GM06990 (cell line): ENCODE results near the gene DUSP8.

Experiments used
- DNase-seq: peaks from one replicate; pipeline ENCODE4 v3.0.0-alpha.2; 2011; ENCODE audit not compliant: insufficient read length; ENCODE audit errors: extremely low read depth
- H3K27me3 ChIP-seq: replicated peaks from 2 replicates; pipeline ENCODE4 v1.6.0; 2011; ENCODE audit warnings: low read length; ENCODE audit not compliant: control insufficient read depth, insufficient read depth
- H3K36me3 ChIP-seq: 2 replicates; pipeline ENCODE4 v1.5.1; 2011; ENCODE audit warnings: low read length; ENCODE audit not compliant: control insufficient read depth, insufficient read depth
- H3K4me3 ChIP-seq: replicated peaks from 2 replicates; pipeline ENCODE4 v1.5.1; 2011; ENCODE audit warnings: low read depth, mild to moderate bottlenecking, control low read depth, low read length
- CTCF ChIP-seq: IDR thresholded peaks from 2 replicates; pipeline ENCODE4 v1.5.1; 2011; ENCODE audit warnings: low read length, control low read depth, mild to moderate bottlenecking, inconsistent platforms; ENCODE audit not compliant: insufficient read depth, poor library complexity, severe bottlenecking

Gene DUSP8

GRCh38 chr11:1549338-1550330 lies 22.4 kb downstream of the DUSP8 start:
- peak; percentile 3 for TF ChIP-seq CTCF
- no peak for DNase-seq
- H3K36me3 ChIP-seq: no peaks in the 10 kb centered on the region
- no peaks in the 10 kb centered on the region; the same call in 1 of the 2 replicates for H3K27me3 ChIP-seq
- H3K4me3 ChIP-seq: no peak overlapping the region

GRCh38 chr11:1548221-1549070 lies 23.6 kb downstream of the DUSP8 start:
- DNase-seq: no peak
- H3K4me3 ChIP-seq: no peak overlapping the region
- TF ChIP-seq CTCF: no peak

GRCh38 chr11:1547467-1548098 lies 24.5 kb downstream of the DUSP8 start:
- TF ChIP-seq CTCF: no peak
- DNase-seq: no peak
- Histone ChIP-seq H3K27me3 (no peaks in the 10 kb centered on the region; the same call in 1 of the 2 replicates), H3K36me3 (no peaks in the 10 kb centered on the region), H3K4me3 (no peak overlapping the region)

More at GRCh38 chr11:1548221-1549070, 23.6 kb downstream of the DUSP8 start:
- H3K36me3 ChIP-seq: no peaks in the 10 kb centered on the region
- no peaks in the 10 kb centered on the region; the same call in 1 of the 2 replicates for H3K27me3 ChIP-seq

GRCh38 chr11:1546536-1547466 lies 25.3 kb downstream of the DUSP8 start:
- Histone ChIP-seq H3K27me3 (no peaks in the 10 kb centered on the region; the same call in 1 of the 2 replicates), H3K4me3 (no peak overlapping the region), H3K36me3 (no peaks in the 10 kb centered on the region)
- TF ChIP-seq CTCF: peak; percentile 23
- DNase-seq: peak; percentile 39

GRCh38 chr11:1546077-1546535 lies 26.0 kb downstream of the DUSP8 start:
- no peak for TF ChIP-seq CTCF
- no peak overlapping the region for H3K4me3 ChIP-seq
- H3K27me3 ChIP-seq: no peaks in the 10 kb centered on the region; the same call in 1 of the 2 replicates
- no peak for DNase-seq
- H3K36me3 ChIP-seq: no peaks in the 10 kb centered on the region
